SK-N-SH treated with all-trans-retinoic acid at 6 μM for 48 hours (cell line): ENCODE results near the gene HSD17B1.

Experiments used
- ATAC-seq: fragments of 200-7000 bp; cut with Tn5 transposase; 3 replicates; pipeline ENCODE4 v1.9.1; 2020; ENCODE audit warnings: mild to moderate bottlenecking, moderate library complexity
- BACH2 ChIP-seq: fragments of 250-450 bp; sonication (Bioruptor Pico); IDR thresholded peaks from 2 replicates; pipeline ENCODE4 v1.9.0; 2021; ENCODE audit warnings: mild to moderate bottlenecking, borderline replicate concordance
- CSDC2 ChIP-seq: fragments of 250-450 bp; sonication (Bioruptor Pico); IDR thresholded peaks from 2 replicates; pipeline ENCODE4 v1.5.0; 2020; ENCODE audit warnings: mild to moderate bottlenecking, moderate library complexity
- ESRRG ChIP-seq: fragments of 250-450 bp; sonication (Bioruptor Pico); IDR thresholded peaks from 2 replicates; pipeline ENCODE4 v1.6.1; 2021; ENCODE audit warnings: mild to moderate bottlenecking
- GLIS3 ChIP-seq: fragments of 250-450 bp; sonication (Bioruptor Pico); IDR thresholded peaks from 2 replicates; pipeline ENCODE4 v1.5.0; 2020; ENCODE audit warnings: mild to moderate bottlenecking, moderate library complexity
- ISL1 ChIP-seq: fragments of 250-450 bp; sonication (Bioruptor Pico); IDR thresholded peaks from 2 replicates; pipeline ENCODE4 v2.1.2; 2022; ENCODE audit warnings: mild to moderate bottlenecking, moderate library complexity
- OSR1 ChIP-seq: fragments of 250-450 bp; sonication (Bioruptor Pico); IDR thresholded peaks from 2 replicates; pipeline ENCODE4 v1.8.0; 2022; ENCODE audit warnings: moderate library complexity, mild to moderate bottlenecking, inconsistent platforms
- POU6F1 ChIP-seq: fragments of 250-450 bp; sonication (Bioruptor Pico); IDR thresholded peaks from 2 replicates; pipeline ENCODE4 v1.8.0; 2021; ENCODE audit warnings: low read depth, mild to moderate bottlenecking, moderate library complexity, borderline replicate concordance
- PPARA ChIP-seq: fragments of 250-450 bp; sonication (Bioruptor Pico); IDR thresholded peaks from 2 replicates; pipeline ENCODE4 v1.5.0; 2020; ENCODE audit warnings: mild to moderate bottlenecking, borderline replicate concordance
- RARB ChIP-seq: fragments of 250-450 bp; sonication (Bioruptor Pico); IDR thresholded peaks from 2 replicates; pipeline ENCODE4 v1.8.0; 2021; ENCODE audit warnings: mild to moderate bottlenecking, moderate library complexity
- SNAI2 ChIP-seq: fragments of 250-450 bp; sonication (Bioruptor Pico); IDR thresholded peaks from 2 replicates; pipeline ENCODE4 v1.5.0; 2020; ENCODE audit warnings: mild to moderate bottlenecking, moderate library complexity
- TCF4 ChIP-seq: fragments of 250-450 bp; sonication (Bioruptor Pico); IDR thresholded peaks from 2 replicates; pipeline ENCODE4 v1.8.0; 2021; ENCODE audit warnings: mild to moderate bottlenecking, moderate library complexity, borderline replicate concordance
- TOX ChIP-seq: fragments of 250-450 bp; sonication (Bioruptor Pico); IDR thresholded peaks from 2 replicates; pipeline ENCODE4 v1.8.0; 2021; ENCODE audit warnings: mild to moderate bottlenecking, moderate library complexity, borderline replicate concordance
- ZC3H10 ChIP-seq: fragments of 250-450 bp; sonication (Bioruptor Pico); IDR thresholded peaks from 2 replicates; pipeline ENCODE4 v1.5.1; 2021; ENCODE audit warnings: mild to moderate bottlenecking, moderate library complexity
- ZFP3 ChIP-seq: fragments of 250-450 bp; sonication (Bioruptor Pico); IDR thresholded peaks from 2 replicates; pipeline ENCODE4 v1.5.0; 2020; ENCODE audit warnings: mild to moderate bottlenecking, moderate library complexity
- ZFP30 ChIP-seq: fragments of 450-650 bp; formaldehyde crosslinking; IDR thresholded peaks from 2 replicates; pipeline ENCODE4 v1.5.0; 2022; ENCODE audit warnings: mild to moderate bottlenecking, moderate library complexity
- ZNF565 ChIP-seq: fragments of 450-650 bp; formaldehyde crosslinking; conservative IDR thresholded peaks from 2 replicates; pipeline ENCODE4 v1.5.0; 2020; ENCODE audit warnings: low read depth, mild to moderate bottlenecking, moderate library complexity
- ZNF70 ChIP-seq: fragments of 450-650 bp; formaldehyde crosslinking; IDR thresholded peaks from 2 replicates; pipeline ENCODE4 v1.5.0; 2020; ENCODE audit warnings: mild to moderate bottlenecking, moderate library complexity
- ZNF8 ChIP-seq: fragments of 450-650 bp; formaldehyde crosslinking; IDR thresholded peaks from 2 replicates; pipeline ENCODE4 v1.5.0; 2020; ENCODE audit warnings: mild to moderate bottlenecking, moderate library complexity
- TF ChIP-seq, protein P1 (sequence below): fragments of 250-450 bp; sonication (Bioruptor Pico); IDR thresholded peaks from 2 replicates; pipeline ENCODE4 v1.8.0; 2020; ENCODE audit warnings: mild to moderate bottlenecking, moderate library complexity, borderline replicate concordance
- TF ChIP-seq, protein P2 (sequence below): fragments of 250-450 bp; sonication (Bioruptor Pico); IDR thresholded peaks from 2 replicates; pipeline ENCODE4 v1.5.1; 2021; ENCODE audit warnings: mild to moderate bottlenecking, moderate library complexity
- TF ChIP-seq, protein P3 (sequence below): fragments of 250-450 bp; sonication (Bioruptor Pico); IDR thresholded peaks from 2 replicates; pipeline ENCODE4 v1.5.0; 2020; ENCODE audit warnings: mild to moderate bottlenecking, moderate library complexity
- TF ChIP-seq, protein P4 (sequence below): fragments of 250-450 bp; sonication (Bioruptor Pico); IDR thresholded peaks from 2 replicates; pipeline ENCODE4 v1.5.1; 2020; ENCODE audit warnings: low read depth, mild to moderate bottlenecking, moderate library complexity

The HSD17B1 gene

GRCh38 chr17:42536048-42536371 lies 16.7 kb upstream of the HSD17B1 start, which contains the start of gene NAGLU:
Gene NAGLU (plus strand): TSS chr17:42536241. CDS start chr17:42536273, 32 bp downstream.
- TF ChIP-seq CSDC2 (CRISPR knock-in tag) (no peak), GLIS3 (no peak), TCF4 (CRISPR knock-in tag) (no peak), ZFP3 (CRISPR knock-in tag) (no peak), ESRRG (CRISPR knock-in tag) (no peak), POU6F1 (CRISPR knock-in tag) (no peak), ZNF565 (no peak), ZC3H10 (no peak), TOX (no peak), ZNF70 (CRISPR knock-in tag) (no peak)
- TF ChIP-seq, protein P1, sequence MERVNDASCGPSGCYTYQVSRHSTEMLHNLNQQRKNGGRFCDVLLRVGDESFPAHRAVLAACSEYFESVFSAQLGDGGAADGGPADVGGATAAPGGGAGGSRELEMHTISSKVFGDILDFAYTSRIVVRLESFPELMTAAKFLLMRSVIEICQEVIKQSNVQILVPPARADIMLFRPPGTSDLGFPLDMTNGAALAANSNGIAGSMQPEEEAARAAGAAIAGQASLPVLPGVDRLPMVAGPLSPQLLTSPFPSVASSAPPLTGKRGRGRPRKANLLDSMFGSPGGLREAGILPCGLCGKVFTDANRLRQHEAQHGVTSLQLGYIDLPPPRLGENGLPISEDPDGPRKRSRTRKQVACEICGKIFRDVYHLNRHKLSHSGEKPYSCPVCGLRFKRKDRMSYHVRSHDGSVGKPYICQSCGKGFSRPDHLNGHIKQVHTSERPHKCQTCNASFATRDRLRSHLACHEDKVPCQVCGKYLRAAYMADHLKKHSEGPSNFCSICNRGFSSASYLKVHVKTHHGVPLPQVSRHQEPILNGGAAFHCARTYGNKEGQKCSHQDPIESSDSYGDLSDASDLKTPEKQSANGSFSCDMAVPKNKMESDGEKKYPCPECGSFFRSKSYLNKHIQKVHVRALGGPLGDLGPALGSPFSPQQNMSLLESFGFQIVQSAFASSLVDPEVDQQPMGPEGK (CRISPR knock-in tag): no peak
- TF ChIP-seq, protein P2, sequence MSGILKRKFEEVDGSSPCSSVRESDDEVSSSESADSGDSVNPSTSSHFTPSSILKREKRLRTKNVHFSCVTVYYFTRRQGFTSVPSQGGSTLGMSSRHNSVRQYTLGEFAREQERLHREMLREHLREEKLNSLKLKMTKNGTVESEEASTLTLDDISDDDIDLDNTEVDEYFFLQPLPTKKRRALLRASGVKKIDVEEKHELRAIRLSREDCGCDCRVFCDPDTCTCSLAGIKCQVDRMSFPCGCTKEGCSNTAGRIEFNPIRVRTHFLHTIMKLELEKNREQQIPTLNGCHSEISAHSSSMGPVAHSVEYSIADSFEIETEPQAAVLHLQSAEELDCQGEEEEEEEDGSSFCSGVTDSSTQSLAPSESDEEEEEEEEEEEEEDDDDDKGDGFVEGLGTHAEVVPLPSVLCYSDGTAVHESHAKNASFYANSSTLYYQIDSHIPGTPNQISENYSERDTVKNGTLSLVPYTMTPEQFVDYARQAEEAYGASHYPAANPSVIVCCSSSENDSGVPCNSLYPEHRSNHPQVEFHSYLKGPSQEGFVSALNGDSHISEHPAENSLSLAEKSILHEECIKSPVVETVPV: no peak
- TF ChIP-seq, protein P3, sequence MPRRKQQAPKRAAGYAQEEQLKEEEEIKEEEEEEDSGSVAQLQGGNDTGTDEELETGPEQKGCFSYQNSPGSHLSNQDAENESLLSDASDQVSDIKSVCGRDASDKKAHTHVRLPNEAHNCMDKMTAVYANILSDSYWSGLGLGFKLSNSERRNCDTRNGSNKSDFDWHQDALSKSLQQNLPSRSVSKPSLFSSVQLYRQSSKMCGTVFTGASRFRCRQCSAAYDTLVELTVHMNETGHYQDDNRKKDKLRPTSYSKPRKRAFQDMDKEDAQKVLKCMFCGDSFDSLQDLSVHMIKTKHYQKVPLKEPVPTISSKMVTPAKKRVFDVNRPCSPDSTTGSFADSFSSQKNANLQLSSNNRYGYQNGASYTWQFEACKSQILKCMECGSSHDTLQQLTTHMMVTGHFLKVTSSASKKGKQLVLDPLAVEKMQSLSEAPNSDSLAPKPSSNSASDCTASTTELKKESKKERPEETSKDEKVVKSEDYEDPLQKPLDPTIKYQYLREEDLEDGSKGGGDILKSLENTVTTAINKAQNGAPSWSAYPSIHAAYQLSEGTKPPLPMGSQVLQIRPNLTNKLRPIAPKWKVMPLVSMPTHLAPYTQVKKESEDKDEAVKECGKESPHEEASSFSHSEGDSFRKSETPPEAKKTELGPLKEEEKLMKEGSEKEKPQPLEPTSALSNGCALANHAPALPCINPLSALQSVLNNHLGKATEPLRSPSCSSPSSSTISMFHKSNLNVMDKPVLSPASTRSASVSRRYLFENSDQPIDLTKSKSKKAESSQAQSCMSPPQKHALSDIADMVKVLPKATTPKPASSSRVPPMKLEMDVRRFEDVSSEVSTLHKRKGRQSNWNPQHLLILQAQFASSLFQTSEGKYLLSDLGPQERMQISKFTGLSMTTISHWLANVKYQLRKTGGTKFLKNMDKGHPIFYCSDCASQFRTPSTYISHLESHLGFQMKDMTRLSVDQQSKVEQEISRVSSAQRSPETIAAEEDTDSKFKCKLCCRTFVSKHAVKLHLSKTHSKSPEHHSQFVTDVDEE (CRISPR knock-in tag): no peak
- peak; percentile 85 for ATAC-seq

DNA sequence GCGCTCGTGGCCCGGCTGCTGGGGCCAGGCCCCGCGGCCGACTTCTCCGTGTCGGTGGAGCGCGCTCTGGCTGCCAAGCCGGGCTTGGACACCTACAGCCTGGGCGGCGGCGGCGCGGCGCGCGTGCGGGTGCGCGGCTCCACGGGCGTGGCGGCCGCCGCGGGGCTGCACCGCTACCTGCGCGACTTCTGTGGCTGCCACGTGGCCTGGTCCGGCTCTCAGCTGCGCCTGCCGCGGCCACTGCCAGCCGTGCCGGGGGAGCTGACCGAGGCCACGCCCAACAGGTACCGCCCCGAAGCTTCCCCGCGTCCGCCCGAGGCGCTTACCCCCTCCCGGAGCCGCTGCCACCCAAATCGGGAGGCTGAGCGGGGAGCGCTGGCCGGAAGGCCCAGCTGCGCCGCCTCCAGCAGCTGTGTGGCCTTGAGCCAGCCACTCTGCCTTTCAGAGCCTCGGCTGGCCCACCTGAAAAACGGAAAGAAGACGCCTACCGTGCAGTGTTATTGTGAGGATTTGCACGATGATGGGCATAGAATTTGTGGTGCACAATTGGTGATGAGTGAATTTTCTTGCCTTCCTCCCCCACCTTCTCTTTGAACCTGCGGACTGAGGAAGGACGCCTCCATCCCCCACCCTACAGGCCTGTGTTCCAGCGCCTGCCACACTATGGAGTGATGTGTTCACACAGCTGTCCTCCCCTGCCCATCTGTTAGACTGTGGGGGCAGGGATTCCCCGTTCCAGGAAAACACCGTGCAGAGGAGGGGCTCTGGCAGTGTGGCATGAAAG lies 16.2 kb upstream of the HSD17B1 start:
- ATAC-seq: peak; percentile 77
- TF ChIP-seq SNAI2 (CRISPR knock-in tag) (no peak), OSR1 (no peak), ZNF70 (CRISPR knock-in tag) (no peak), RARB (CRISPR knock-in tag) (no peak), TOX (no peak), BACH2 (no peak), ZFP3 (CRISPR knock-in tag) (no peak), CSDC2 (CRISPR knock-in tag) (no peak), ISL1 (no peak), ESRRG (CRISPR knock-in tag) (no peak), PPARA (CRISPR knock-in tag) (no peak), ZFP30 (no peak), ZNF8 (CRISPR knock-in tag) (no peak)
- TF ChIP-seq, protein P4, sequence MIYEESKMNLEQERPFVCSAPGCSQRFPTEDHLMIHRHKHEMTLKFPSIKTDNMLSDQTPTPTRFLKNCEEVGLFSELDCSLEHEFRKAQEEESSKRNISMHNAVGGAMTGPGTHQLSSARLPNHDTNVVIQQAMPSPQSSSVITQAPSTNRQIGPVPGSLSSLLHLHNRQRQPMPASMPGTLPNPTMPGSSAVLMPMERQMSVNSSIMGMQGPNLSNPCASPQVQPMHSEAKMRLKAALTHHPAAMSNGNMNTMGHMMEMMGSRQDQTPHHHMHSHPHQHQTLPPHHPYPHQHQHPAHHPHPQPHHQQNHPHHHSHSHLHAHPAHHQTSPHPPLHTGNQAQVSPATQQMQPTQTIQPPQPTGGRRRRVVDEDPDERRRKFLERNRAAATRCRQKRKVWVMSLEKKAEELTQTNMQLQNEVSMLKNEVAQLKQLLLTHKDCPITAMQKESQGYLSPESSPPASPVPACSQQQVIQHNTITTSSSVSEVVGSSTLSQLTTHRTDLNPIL (CRISPR knock-in tag): no peak

DNA sequence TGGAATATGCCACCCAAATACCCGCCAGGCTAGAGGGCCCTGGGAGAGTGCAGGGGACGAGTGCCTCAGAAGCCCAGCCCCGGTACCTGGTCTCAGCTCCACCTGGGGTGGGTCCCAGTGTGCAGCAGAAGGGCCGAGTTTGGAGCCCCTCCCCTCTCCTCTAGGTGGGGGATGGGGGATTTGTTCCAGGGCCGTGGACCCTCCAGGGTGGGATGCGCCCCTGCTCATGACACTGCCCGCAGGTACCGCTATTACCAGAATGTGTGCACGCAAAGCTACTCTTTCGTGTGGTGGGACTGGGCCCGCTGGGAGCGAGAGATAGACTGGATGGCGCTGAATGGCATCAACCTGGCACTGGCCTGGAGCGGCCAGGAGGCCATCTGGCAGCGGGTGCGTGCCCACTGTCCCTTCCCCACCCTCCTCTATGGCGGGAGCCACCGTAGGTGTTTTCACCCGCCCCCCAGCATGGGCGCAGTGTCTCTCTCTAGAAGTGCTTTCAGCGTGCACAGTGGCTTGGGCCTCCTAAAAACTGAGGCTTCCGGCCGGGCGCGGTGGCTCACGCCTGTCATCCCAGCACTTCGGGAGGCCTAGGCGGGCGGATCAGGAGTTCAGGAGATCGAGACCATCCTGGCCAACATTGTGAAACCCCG lies 15.4 kb upstream of the HSD17B1 start:
- TF ChIP-seq ZNF70 (CRISPR knock-in tag): no peak
- TF ChIP-seq, protein P1 (CRISPR knock-in tag): no peak
- TF ChIP-seq GLIS3: no peak
- TF ChIP-seq ISL1: no peak
- TF ChIP-seq SNAI2 (CRISPR knock-in tag): no peak
- TF ChIP-seq, protein P4 (CRISPR knock-in tag): no peak

More for the DNA sequence above, 15.4 kb upstream of the HSD17B1 start:
- ATAC-seq: no peak; the same call in 2 of the 3 replicates
